ENCODE data around the gene LMCD1.

LMCD1 gene

GRCh38 chr3:8501371-8502131 lies at the start of gene LMCD1:
Gene LMCD1 (plus strand): TSS chr3:8501823. CDS start chr3:8501939, 116 bp downstream.
- peak; percentile 45 for DNase-seq

DNA sequence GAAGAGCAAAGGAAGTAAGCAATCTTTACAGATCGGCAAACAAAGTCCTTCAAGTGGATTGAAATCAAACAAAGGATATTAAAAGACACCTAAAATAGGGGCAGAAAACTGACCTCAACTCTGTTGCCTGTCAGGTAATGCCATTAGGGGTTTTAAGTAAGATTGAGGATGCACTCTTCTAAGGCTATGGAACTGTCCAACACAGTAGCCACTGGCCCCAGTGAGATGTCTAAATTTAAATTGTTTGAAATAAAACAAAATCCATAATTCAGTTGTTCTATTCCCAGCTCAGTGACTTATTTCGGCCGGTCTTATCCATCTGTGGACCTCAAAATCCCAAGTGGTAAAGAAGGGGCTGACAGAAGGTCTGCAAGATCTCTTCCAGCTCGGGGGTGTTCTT lies 49.5 kb upstream of the LMCD1 start:
- DNase-seq, result no peak

DNA sequence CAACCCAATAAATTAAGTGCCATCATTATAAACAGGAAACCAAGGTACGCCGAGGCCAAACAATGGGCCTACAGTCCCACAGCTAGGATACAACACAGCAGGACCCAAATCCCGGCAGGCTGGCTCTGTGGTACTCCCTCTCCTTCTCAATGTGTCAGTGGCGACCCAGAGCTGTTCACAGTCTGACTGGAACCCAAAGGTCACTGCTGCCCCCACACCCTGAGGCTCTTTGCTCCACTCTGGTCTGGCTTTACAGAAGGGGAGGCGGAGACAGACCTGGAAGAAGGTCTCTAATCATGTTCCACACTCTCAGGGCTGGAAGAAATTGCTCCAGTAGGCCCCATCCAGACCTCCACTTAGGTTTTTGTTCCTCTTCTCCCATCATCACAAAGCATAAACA lies 48.5 kb upstream of the LMCD1 start:
- DNase-seq, result no peak

DNA sequence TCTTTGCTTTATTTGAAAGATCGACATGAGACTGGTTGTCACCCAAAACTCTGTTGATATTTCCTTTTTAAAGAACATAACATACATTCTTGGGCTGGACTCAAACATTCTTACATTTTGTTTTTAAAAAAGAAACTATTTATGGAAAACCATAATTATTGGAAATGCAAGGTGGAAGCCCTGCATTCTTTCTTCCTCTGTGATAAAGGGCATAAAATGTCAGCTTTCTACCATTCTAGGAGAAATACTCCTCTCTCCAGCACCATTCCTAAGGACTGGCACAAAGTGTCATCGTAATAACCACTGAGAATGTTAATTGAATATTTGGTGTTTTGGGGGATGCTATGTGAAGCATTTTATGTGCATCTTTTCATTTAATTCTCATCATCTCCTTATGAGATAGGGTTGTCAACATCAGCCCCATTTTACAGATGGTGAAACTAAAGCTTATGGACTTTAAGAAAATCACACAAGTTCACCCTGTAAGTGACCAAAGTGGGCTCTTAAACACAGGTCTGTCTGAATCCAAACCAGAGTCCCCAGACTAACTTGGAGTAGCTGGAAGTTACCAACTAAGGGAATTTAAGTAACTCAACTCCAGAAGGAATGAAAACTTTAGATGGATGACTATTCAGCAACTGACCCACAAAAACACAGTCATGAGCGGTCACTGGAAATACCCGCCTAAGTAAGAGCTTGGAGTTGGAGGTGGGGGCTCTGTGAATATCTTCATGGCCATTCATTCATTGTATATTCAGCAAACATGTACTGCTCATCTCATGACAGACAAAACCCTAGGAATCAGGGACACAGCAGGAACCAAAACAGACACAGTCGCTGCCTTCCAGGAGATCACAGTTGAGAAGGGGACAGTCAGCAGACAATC lies 45.9 kb upstream of the LMCD1 start:
- DNase-seq, result no peak

DNA sequence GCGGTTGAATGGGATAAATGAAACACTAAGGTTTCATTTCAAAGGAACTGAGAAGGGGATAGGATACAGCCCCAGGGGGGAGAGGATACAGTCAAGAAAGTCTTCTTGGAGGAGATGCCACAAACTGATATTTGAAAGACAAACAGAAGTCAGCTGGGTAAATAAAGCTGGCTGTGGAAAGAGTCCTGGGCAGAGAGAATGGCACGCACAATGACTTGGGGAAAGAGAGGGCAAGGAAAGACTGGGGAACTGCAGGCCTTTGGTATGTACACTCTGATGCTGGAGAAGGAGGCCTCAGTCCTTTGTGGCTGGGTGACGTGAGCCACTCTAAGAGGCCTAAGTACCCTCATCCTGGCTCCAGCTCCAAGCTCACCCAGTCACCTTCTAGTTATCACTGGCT lies 45.2 kb upstream of the LMCD1 start:
- no peak for DNase-seq

GRCh38 chr3:8457039-8457438 lies 44.6 kb upstream of the LMCD1 start:
- DNase-seq, result no peak

- no peak for DNase-seq
Observed at GRCh38 chr3:8458238-8458661, 43.4 kb upstream of the LMCD1 start.

DNA sequence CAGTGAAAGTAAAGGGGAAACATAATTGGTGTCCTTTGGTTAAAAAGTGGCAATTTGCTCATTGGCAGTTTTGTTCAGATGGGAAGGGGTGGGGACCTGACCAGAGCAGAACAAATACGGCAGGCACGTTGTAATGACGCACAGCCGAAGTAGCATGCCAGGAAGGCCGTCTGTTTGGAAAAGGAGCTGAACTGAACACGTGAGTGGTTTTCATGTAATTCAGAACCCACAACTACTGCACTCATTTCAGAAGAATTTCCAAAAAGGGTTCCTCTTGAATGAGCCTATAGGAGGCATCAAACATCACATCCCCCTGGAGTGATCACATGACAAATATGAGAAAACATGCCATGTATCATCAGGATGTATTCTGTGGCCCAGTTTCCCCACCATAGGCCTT lies 42.9 kb upstream of the LMCD1 start:
- no peak for DNase-seq

- DNase-seq, result no peak
Observed at GRCh38 chr3:8460050-8460708, 41.4 kb upstream of the LMCD1 start.

GRCh38 chr3:8460815-8461456 lies 40.7 kb upstream of the LMCD1 start:
- no peak for DNase-seq

DNA sequence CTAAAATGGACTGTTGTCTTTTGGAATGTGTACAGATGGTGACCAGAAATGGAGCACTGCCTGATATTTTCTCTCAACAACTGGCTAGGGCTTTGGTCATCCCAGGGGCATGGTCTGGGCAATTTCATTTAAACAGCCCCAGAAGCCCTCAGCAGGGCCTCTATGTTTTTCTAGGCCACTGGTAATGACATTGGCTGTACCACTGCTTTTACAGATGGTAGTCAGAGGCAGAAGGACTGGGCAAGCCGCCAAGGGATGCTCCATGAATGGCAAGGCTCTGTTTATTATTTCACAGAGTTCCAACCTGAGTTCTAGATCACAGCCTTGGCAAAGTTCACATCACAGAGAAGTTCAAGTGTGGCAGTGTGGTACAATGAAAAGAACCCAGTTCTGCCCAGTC lies 37.0 kb upstream of the LMCD1 start:
- DNase-seq, result no peak

- DNase-seq, result no peak
Observed at GRCh38 chr3:8466526-8466925, 35.1 kb upstream of the LMCD1 start.

DNA sequence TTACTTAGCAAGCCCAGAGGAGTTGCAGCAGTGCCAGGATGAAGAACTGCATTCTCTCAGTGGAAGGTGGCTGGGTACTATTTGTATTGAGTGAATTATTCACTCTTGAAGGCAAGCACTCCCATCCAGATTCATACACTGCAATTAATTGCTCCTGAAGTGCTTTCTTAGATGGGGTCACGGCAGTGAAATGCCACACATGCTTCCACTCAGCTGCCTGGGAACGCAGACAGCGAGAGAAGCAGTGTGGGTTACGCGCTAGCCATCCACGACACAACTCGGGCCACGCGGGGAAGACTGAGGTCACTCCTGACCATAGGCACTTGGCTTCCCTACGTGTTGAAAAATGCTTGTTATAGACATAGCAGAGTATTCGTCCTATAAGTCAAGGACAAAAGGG lies 30.8 kb upstream of the LMCD1 start:
- DNase-seq, result no peak

GRCh38 chr3:8472549-8472948 lies 29.1 kb upstream of the LMCD1 start:
- no peak for DNase-seq

- no peak for DNase-seq
Observed at GRCh38 chr3:8473029-8473428, 28.6 kb upstream of the LMCD1 start.

- no peak for DNase-seq
Observed at GRCh38 chr3:8473990-8474389, 27.6 kb upstream of the LMCD1 start.

GRCh38 chr3:8474991-8475390 lies 26.6 kb upstream of the LMCD1 start:
- no peak for DNase-seq

GRCh38 chr3:8480699-8481098 lies 20.9 kb upstream of the LMCD1 start:
- DNase-seq, result no peak

- no peak for DNase-seq
Observed at GRCh38 chr3:8481380-8481779, 20.2 kb upstream of the LMCD1 start.

GRCh38 chr3:8482263-8482662 lies 19.4 kb upstream of the LMCD1 start:
- no peak for DNase-seq

DNA sequence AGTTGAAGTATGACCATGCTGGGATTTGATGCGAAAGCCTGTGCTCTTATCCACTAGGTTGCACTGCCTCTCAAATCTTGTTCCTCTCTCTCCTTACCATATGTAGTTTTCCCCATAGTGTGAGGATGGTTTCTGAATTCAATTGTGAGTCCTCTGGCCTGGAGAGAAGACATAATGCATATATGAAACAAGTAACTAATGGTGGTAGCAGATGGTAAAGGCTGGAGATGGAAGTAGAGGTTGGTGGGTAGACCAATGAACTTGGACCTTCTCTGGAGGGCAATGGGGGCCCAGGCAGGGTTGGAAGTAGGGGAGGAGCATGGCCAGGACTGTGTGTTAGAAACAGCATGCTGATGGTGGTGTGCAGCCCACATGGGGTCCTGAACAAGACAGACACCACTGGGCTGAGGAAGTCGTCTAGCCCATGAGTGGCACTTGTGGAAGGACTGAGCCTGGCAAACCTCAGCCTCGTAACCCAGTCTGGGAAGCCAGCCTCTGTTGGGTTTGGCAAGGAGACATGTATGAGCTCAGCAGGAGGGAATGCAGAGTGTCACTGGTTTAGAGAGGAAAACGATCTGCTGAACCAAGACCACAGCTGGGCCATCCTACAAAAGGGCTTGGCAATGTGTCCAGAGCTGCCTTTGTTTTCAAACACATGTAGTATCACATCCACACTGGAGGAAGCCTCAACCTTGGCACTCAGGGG lies 18.5 kb upstream of the LMCD1 start:
- no peak for DNase-seq

DNA sequence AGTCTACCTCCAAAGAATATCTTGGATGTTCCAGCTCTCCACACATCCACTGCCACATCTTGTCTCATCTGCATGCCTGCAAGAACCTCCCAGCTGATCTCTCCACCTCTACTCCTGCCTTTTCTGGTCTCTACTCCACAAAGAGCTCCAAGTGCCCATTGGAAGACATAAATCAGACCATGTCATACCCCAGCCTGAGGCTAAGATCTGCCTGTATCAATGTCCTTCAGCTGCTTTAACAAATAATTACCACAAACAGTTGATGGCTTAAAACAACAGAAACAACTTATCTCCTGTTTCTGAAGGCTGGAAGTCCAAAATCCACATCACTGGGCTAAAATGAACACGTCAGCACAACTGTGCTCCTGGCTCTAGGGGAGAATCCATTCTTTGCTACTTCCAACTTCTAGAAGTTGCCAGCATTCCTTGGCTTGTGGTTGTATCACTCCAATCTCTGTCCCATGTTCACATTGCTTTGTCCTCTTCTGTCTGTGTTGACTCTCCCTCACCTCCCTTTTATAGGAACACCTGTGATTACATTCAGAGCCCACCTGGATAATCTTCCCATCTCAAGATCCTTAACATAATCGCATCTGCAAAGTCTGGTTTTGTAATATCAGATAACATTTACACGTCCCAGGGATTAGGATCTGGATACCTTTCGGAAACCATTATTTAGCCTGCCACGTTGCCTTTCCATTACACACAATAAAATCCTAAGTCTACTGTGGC lies 17.0 kb upstream of the LMCD1 start:
- no peak for DNase-seq

Measured in activated gamma-delta T cell treated with Interleukin-2 at 50 U/mL for 16 hours (primary cell).